Keratinocyte (primary cell): ENCODE measurements around the gene GMPS. TPM values are rescaled to one million over a fixed set of nuclear protein-coding genes. Genes with fewer than 3 reads are reported as not detected.
"Not testable (repeated sequence)": the region's sequence is repeated elsewhere in the genome, so short reads cannot be mapped to it uniquely, and the experiment has no call there.

Experiments
- DNase-seq: peaks from one replicate; pipeline ENCODE4 v3.0.0-alpha.2; 2011; ENCODE audit warnings: low read depth, missing footprints, low spot score
- FAIRE-seq: peaks from 2 replicates; lab custom pipeline; 2011; peaks lifted over from hg19 to GRCh38; lab: Jason Lieb, UNC
- H2AFZ ChIP-seq: 2 replicates; pipeline ENCODE4 v1.6.0; 2012; ENCODE audit warnings: low read length, control low read depth, inconsistent platforms; ENCODE audit not compliant: control insufficient read depth
- H3K27ac ChIP-seq: 2 replicates; pipeline ENCODE4 v1.5.1; 2011; ENCODE audit warnings: low read length; ENCODE audit not compliant: control insufficient read depth, insufficient read depth
- H3K27me3 ChIP-seq: 3 replicates; pipeline ENCODE4 v1.6.0; 2011; ENCODE audit warnings: low read length; ENCODE audit not compliant: control insufficient read depth, insufficient read depth; ENCODE audit errors: extremely low read depth
- H3K36me3 ChIP-seq, 2 experiments: 2 replicates in 1 of 2; 3 replicates in 1 of 2; pipeline ENCODE4 v1.5.1; 2011; ENCODE audit warnings: low read length in 2 of 2, mild to moderate bottlenecking in 1 of 2; ENCODE audit not compliant: control insufficient read depth in 2 of 2, insufficient read depth in 2 of 2; ENCODE audit errors: extremely low read depth in 1 of 2
- H3K4me1 ChIP-seq: 3 replicates; pipeline ENCODE4 v1.5.1; 2011; ENCODE audit warnings: low read length; ENCODE audit not compliant: control insufficient read depth, insufficient read depth; ENCODE audit errors: extremely low read depth
- H3K4me2 ChIP-seq: 3 replicates; pipeline ENCODE4 v1.6.0; 2011; ENCODE audit warnings: low read depth, low read length; ENCODE audit not compliant: control insufficient read depth, insufficient read depth; ENCODE audit errors: extremely low read depth
- H3K4me3 ChIP-seq, 3 experiments: fragments of 200-600 bp in 1 of 3; sonication (generic) in 1 of 3; 2 replicates in 2 of 3; 3 replicates in 1 of 3; pipeline ENCODE4 v1.5.1; 2011 to 2016; ENCODE audit warnings: low read length in 3 of 3, mild to moderate bottlenecking in 3 of 3, control low read depth in 2 of 3, inconsistent platforms in 1 of 3, low read depth in 1 of 3, mixed read lengths in 1 of 3, mixed run types in 1 of 3, moderate library complexity in 1 of 3; ENCODE audit not compliant: control insufficient read depth in 2 of 3, insufficient read depth in 2 of 3; ENCODE audit errors: extremely low read depth in 1 of 3
- H3K79me2 ChIP-seq: 2 replicates; pipeline ENCODE4 v1.6.0; 2012; ENCODE audit warnings: low read length; ENCODE audit not compliant: control insufficient read depth, insufficient read depth
- H3K9ac ChIP-seq: 3 replicates; pipeline ENCODE4 v1.6.0; 2011; ENCODE audit warnings: low read length; ENCODE audit not compliant: control insufficient read depth, insufficient read depth; ENCODE audit errors: extremely low read depth
- H3K9me1 ChIP-seq: 3 replicates; pipeline ENCODE4 v1.6.0; 2011; ENCODE audit warnings: low read length; ENCODE audit not compliant: control insufficient read depth, insufficient read depth; ENCODE audit errors: extremely low read depth
- H3K9me3 ChIP-seq: 2 replicates; pipeline ENCODE4 v1.5.1; 2012; ENCODE audit warnings: low read depth, low read length; ENCODE audit not compliant: control insufficient read depth
- H4K20me1 ChIP-seq: 3 replicates; pipeline ENCODE4 v1.6.0; 2011; ENCODE audit warnings: low read length; ENCODE audit not compliant: control insufficient read depth, insufficient read depth; ENCODE audit errors: extremely low read depth
- EZH2 ChIP-seq: IDR thresholded peaks from one replicate; pipeline ENCODE4 v1.6.1; 2012; ENCODE audit warnings: inconsistent platforms, mild to moderate bottlenecking, low read length, moderate library complexity
- dilution Hi-C: fragments of 300-500 bp; cut with MboI; formaldehyde crosslinking; loops from one replicate; pipeline ENCODE4 v1.7.0; 2020; ENCODE audit warnings: low sequenced_read_pairs; ENCODE audit not compliant: extremely low pct_ligation_motif_present
- polyA plus RNA-seq, 5 experiments: library from polyadenylated mRNA; depleted of rRNA in 3 of 5; stranded (reverse) in 3 of 5; stranded (forward) in 1 of 5; unstranded in 1 of 5; fragments of >200 nt; gene quantifications; 1 replicate in 1 of 5; 2 replicates in 3 of 5; 3 replicates in 1 of 5; pipeline versions ENCODE4 v1.2.1 to v1.2.3, GENCODE V29; 2011 to 2012; ENCODE audit warnings: missing spikeins in 2 of 5, low read depth in 1 of 5, low replicate concordance in 1 of 5
- TF ChIP-seq, protein P1 (sequence below), 3 experiments: IDR thresholded peaks in 1 of 3; conservative IDR thresholded peaks in 1 of 3; optimal IDR thresholded peaks in 1 of 3; 2 replicates in 2 of 3; 3 replicates in 1 of 3; pipeline versions ENCODE3 to v1.5.1; 2011; ENCODE audit warnings: low read length in 3 of 3, mild to moderate bottlenecking in 3 of 3, moderate library complexity in 2 of 3, control low read depth in 1 of 3, inconsistent platforms in 1 of 3; ENCODE audit not compliant: insufficient read depth in 2 of 3; ENCODE audit errors: extremely low read depth in 1 of 3

GMPS gene
- polyA plus RNA-seq, 1 donor (not counting 4 experiments of a cell fraction or from before 2014, with no cell fraction given), result 51.8 TPM

DNA sequence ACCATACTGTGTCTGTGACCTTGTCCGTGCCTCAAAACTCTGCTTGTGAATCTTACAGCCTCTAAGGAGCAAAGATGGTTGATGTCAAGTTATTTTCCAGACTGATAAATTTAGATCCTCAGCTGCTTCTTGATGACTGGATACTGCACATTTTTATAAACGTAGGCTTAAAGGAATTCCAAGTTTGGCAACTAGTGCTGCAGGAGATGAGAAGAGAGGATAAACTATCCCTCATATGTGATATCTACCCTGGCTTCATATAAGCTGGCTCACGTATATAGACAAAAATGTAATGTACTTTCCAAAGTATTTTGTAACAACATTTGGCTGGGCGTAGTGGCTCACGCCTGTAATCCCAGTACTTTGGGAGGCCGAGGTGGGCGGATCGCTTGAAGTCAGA lies 89.6 kb downstream of the GMPS start:
- Histone ChIP-seq H3K4me3 (no peak overlapping the region), H3K9me1 (no peaks in the 10 kb centered on the region), H3K9ac (no peak overlapping the region), H4K20me1 (no peaks in the 10 kb centered on the region), H3K4me1 (no peaks in the 10 kb centered on the region), H3K36me3 (peaks cover 0 to 1% of the 10 kb centered on the region in 2 experiments), H3K27ac (no peak overlapping the region), H3K79me2 (no peaks in the 10 kb centered on the region), H3K9me3 (no peaks in the 10 kb centered on the region), H3K4me2 (no peak overlapping the region), H3K27me3 (no peaks in the 10 kb centered on the region), H2AFZ (no peak overlapping the region)
- DNase-seq (no peak), FAIRE-seq (no peak)
- dilution Hi-C loops, result no loop called here
- TF ChIP-seq EZH2, result no peak
- TF ChIP-seq, protein P1, sequence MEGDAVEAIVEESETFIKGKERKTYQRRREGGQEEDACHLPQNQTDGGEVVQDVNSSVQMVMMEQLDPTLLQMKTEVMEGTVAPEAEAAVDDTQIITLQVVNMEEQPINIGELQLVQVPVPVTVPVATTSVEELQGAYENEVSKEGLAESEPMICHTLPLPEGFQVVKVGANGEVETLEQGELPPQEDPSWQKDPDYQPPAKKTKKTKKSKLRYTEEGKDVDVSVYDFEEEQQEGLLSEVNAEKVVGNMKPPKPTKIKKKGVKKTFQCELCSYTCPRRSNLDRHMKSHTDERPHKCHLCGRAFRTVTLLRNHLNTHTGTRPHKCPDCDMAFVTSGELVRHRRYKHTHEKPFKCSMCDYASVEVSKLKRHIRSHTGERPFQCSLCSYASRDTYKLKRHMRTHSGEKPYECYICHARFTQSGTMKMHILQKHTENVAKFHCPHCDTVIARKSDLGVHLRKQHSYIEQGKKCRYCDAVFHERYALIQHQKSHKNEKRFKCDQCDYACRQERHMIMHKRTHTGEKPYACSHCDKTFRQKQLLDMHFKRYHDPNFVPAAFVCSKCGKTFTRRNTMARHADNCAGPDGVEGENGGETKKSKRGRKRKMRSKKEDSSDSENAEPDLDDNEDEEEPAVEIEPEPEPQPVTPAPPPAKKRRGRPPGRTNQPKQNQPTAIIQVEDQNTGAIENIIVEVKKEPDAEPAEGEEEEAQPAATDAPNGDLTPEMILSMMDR (optimal IDR thresholded peaks at IDR 0.05 in 1 of 3, IDR thresholded peaks at IDR 0.05 in 1 of 3, conservative IDR thresholded peaks at IDR 0.05 in 1 of 3; ENCODE audit: extremely low read depth in 1 of 3, insufficient read depth in 2 of 3, low read length in 3 of 3), result no peak

DNA sequence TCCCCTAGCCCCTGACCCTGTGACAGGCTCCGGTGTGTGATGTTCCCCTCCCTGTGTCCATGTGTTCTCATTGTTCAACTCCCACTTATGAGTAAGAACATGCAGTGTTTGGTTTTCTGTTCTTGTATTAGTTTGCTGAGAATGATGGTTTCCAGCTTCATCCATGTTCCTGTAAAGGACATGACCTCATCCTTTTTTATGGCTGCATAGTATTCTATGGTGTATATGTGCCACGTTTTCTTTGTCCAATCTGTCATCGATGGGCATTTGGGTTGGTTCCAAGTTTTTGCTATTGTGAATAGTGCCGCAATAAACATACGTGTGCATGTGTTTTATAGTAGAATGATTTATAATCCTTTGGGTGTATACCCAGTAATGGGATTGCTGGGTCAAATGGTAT lies 90.6 kb downstream of the GMPS start:
- H3K9ac ChIP-seq, H3K79me2 ChIP-seq, H3K36me3 ChIP-seq, H3K4me1 ChIP-seq, DNase-seq, H3K9me3 ChIP-seq, H3K4me3 ChIP-seq, H3K27ac ChIP-seq, H3K9me1 ChIP-seq, H2AFZ ChIP-seq, H3K27me3 ChIP-seq, dilution Hi-C loops, H4K20me1 ChIP-seq, H3K4me2 ChIP-seq, FAIRE-seq: not testable (repeated sequence)

DNA sequence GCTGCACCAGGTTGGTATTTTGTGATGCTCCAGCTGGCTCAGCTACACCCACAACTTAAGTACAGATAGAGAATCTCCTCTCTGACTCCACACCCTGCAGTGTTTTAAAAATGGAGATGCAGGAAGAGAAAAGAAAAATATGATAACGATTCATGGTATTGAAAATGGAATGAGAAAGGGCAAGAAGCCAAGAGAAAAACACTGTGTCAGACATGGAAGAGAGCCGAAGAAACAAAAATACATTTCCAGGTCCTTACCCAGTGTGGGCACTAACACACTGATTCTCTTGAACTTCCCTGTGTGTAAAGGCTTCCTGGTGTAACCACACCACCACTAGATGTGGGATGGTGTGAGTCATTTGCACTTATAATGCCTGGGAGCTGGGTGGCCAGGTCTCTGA lies 93.1 kb downstream of the GMPS start:
- H3K9me3 ChIP-seq, result no peaks in the 10 kb centered on the region
- DNase-seq (no peak), FAIRE-seq (no peak)
- no peaks in the 10 kb centered on the region for H3K9me1 ChIP-seq
- H3K4me2 ChIP-seq, result no peak overlapping the region
- no peaks in the 10 kb centered on the region for H3K27me3 ChIP-seq
- H3K9ac ChIP-seq, result no peak overlapping the region
- no peak overlapping the region for H3K4me3 ChIP-seq
- no peaks in the 10 kb centered on the region for H3K79me2 ChIP-seq
- TF ChIP-seq EZH2, result no peak
- TF ChIP-seq, protein P1 (optimal IDR thresholded peaks at IDR 0.05 in 1 of 3, IDR thresholded peaks at IDR 0.05 in 1 of 3, conservative IDR thresholded peaks at IDR 0.05 in 1 of 3; ENCODE audit: extremely low read depth in 1 of 3, insufficient read depth in 2 of 3, low read length in 3 of 3), result no peak
- dilution Hi-C loops, result no loop called here
- H3K36me3 ChIP-seq, result peaks cover 0 to 1% of the 10 kb centered on the region in 2 experiments
- no peak overlapping the region for H2AFZ ChIP-seq
- no peaks in the 10 kb centered on the region for H4K20me1 ChIP-seq
- H3K27ac ChIP-seq, result no peak overlapping the region
- no peaks in the 10 kb centered on the region for H3K4me1 ChIP-seq
